SK-N-SH (cell line): Measurements from ENCODE around the gene COCH. TPM values are rescaled to one million over a fixed set of nuclear protein-coding genes. Genes with fewer than 3 reads are reported as not detected.

Experiments used
- CTCF ChIA-PET: fragments of 300-600, 350-600 bp; formaldehyde crosslinking; extraction: SDS; loops from one replicate; lab custom pipeline; 2021; lab: Yijun Ruan, JAX
- POLR2A ChIA-PET: fragments of 350-600 bp; sonication (Branson Sonifier 250); formaldehyde crosslinking; extraction: SDS; loops from one replicate; lab custom pipeline; 2020; ENCODE audit warnings: antibody characterized with exemption, inconsistent platforms; lab: Yijun Ruan, JAX
- DNase-seq: peaks from one replicate; pipeline ENCODE4 v3.0.0; 2012
- H2AFZ ChIP-seq: fragments of 200-600 bp; sonication (generic); 2 replicates; pipeline ENCODE4 v1.8.1; 2016; ENCODE audit warnings: antibody characterized with exemption, mild to moderate bottlenecking, low read depth
- H3F3A ChIP-seq: fragments of 200-600 bp; sonication (generic); replicated peaks from 2 replicates; pipeline ENCODE3; 2016; ENCODE audit warnings: antibody characterized with exemption, mild to moderate bottlenecking; ENCODE audit not compliant: insufficient read depth
- H3K27ac ChIP-seq, 2 experiments: fragments of 200-500 bp in 1 of 2; fragments of 200-600 bp in 1 of 2; sonication (Bioruptor generic) in 1 of 2; sonication (generic), shearing (Covaris generic) in 1 of 2; 2 replicates each; pipeline versions ENCODE4 v1.5.1 to v1.6.1; 2014 to 2016; ENCODE audit warnings: low read depth in 2 of 2, inconsistent platforms in 1 of 2, low read length in 1 of 2, mild to moderate bottlenecking in 1 of 2, mixed read lengths in 1 of 2
- H3K27me3 ChIP-seq: fragments of 200-600 bp; sonication (generic), shearing (Covaris generic); 2 replicates; pipeline ENCODE4 v1.6.1; 2016; ENCODE audit warnings: mixed run types; ENCODE audit not compliant: insufficient read depth
- H3K36me3 ChIP-seq, 2 experiments: fragments of 200-500 bp in 1 of 2; fragments of 200-600 bp in 1 of 2; sonication (Bioruptor generic) in 1 of 2; sonication (generic) in 1 of 2; replicated peaks in 1 of 2; 2 replicates each; pipeline versions ENCODE3 to v1.5.1; 2014 to 2016; ENCODE audit warnings: low read length in 1 of 2, mild to moderate bottlenecking in 1 of 2; ENCODE audit not compliant: insufficient read depth in 2 of 2, control insufficient read depth in 1 of 2
- H3K4me1 ChIP-seq, 2 experiments: fragments of 200-500 bp in 1 of 2; fragments of 200-600 bp in 1 of 2; sonication (Bioruptor generic) in 1 of 2; sonication (generic), shearing (Covaris generic) in 1 of 2; 2 replicates each; pipeline versions ENCODE4 v1.5.1 to v1.6.1; 2014 to 2016; ENCODE audit warnings: low read depth in 1 of 2, low read length in 1 of 2, mixed run types in 1 of 2; ENCODE audit not compliant: insufficient read depth in 2 of 2, control insufficient read depth in 1 of 2
- H3K4me2 ChIP-seq: fragments of 200-600 bp; sonication (generic), shearing (Covaris generic); 2 replicates; pipeline ENCODE4 v1.6.1; 2017; ENCODE audit warnings: mixed run types
- H3K4me3 ChIP-seq, 2 experiments: fragments of 200-500 bp in 1 of 2; fragments of 200-600 bp in 1 of 2; sonication (Bioruptor generic) in 1 of 2; sonication (generic), shearing (Covaris generic) in 1 of 2; 2 replicates each; pipeline versions ENCODE4 v1.5.1 to v1.8.1; 2014 to 2016; ENCODE audit warnings: low read depth in 2 of 2, inconsistent platforms in 1 of 2, low read length in 1 of 2, mild to moderate bottlenecking in 1 of 2, mixed read lengths in 1 of 2, moderate library complexity in 1 of 2
- H3K79me2 ChIP-seq: fragments of 200-600 bp; sonication (generic); 2 replicates; pipeline ENCODE4 v1.8.1; 2017; ENCODE audit warnings: mild to moderate bottlenecking; ENCODE audit not compliant: insufficient read depth
- H3K9ac ChIP-seq: fragments of 200-600 bp; sonication (generic); 2 replicates; pipeline ENCODE4 v1.6.1; 2017; ENCODE audit warnings: mixed run types
- H3K9me2 ChIP-seq: fragments of 200-600 bp; sonication (generic); 2 replicates; pipeline ENCODE4 v1.6.1; 2017; ENCODE audit warnings: mixed run types
- H3K9me3 ChIP-seq: fragments of 200-600 bp; sonication (generic); 2 replicates; pipeline ENCODE4 v1.6.1; 2017; ENCODE audit warnings: mixed run types, mild to moderate bottlenecking, moderate library complexity
- H4K20me1 ChIP-seq: fragments of 200-600 bp; sonication (generic); 2 replicates; pipeline ENCODE4 v1.6.1; 2017; ENCODE audit warnings: mild to moderate bottlenecking, mixed run types; ENCODE audit not compliant: insufficient read depth
- ELF1 ChIP-seq: IDR thresholded peaks from 2 replicates; pipeline ENCODE4 v1.4.0; 2012
- EP300 ChIP-seq, 2 experiments: IDR thresholded peaks; 2 replicates each; pipeline versions ENCODE4 v1.4.0 to v1.6.1; 2012; ENCODE audit warnings: borderline replicate concordance in 1 of 2, low read depth in 1 of 2, low read length in 1 of 2
- FOSL2 ChIP-seq: IDR thresholded peaks from 2 replicates; pipeline ENCODE4 v1.4.0; 2012; ENCODE audit warnings: low read depth, mild to moderate bottlenecking, moderate library complexity, borderline replicate concordance
- FOXM1 ChIP-seq: IDR thresholded peaks from 2 replicates; pipeline ENCODE4 v1.4.0; 2012; ENCODE audit warnings: low read depth, mild to moderate bottlenecking
- GABPA ChIP-seq: IDR thresholded peaks from 2 replicates; pipeline ENCODE4 v1.4.0; 2012; ENCODE audit warnings: low read depth, mild to moderate bottlenecking
- NFIC ChIP-seq: IDR thresholded peaks from 2 replicates; pipeline ENCODE4 v1.4.0; 2012; ENCODE audit warnings: borderline replicate concordance
- POLR2AphosphoS5 ChIP-seq: IDR thresholded peaks from 2 replicates; pipeline ENCODE4 v1.6.1; 2012; ENCODE audit warnings: low read depth, low read length
- RCOR1 ChIP-seq: fragments of 150-350 bp; IDR thresholded peaks from 2 replicates; pipeline ENCODE4 v1.6.1; 2017; ENCODE audit warnings: antibody characterized with exemption, low read length
- RFX5 ChIP-seq: IDR thresholded peaks from 2 replicates; pipeline ENCODE4 v1.6.1; 2012; ENCODE audit warnings: mild to moderate bottlenecking, improper control_type of control experiment, low read length
- TAF1 ChIP-seq: IDR thresholded peaks from 2 replicates; pipeline ENCODE4 v1.6.1; 2012; ENCODE audit warnings: low read depth, mild to moderate bottlenecking, low read length, moderate library complexity, borderline replicate concordance
- WGBS: methylation state at CpG from one replicate; pipeline ENCODE4 v1.1.6; 2017; ENCODE audit warnings: low lambda C conversion rate; 5-methylcytosine and 5-hydroxymethylcytosine counted together
- polyA plus RNA-seq, 3 experiments: library from polyadenylated mRNA; depleted of rRNA; stranded (reverse); fragments of >200 nt; gene quantifications; 2 replicates each; pipeline ENCODE4 v1.2.3, GENCODE V29; 2012
- TF ChIP-seq, protein P1 (sequence below): IDR thresholded peaks from 2 replicates; pipeline ENCODE4 v1.4.0; 2012; ENCODE audit warnings: low read depth, borderline replicate concordance
- TF ChIP-seq, protein P2 (sequence below): IDR thresholded peaks from 2 replicates; pipeline ENCODE4 v1.6.1; 2012; ENCODE audit warnings: mild to moderate bottlenecking, low read depth, low read length, moderate library complexity
- TF ChIP-seq, protein P3 (sequence below): IDR thresholded peaks from 2 replicates; pipeline ENCODE4 v1.4.0; 2012; ENCODE audit warnings: low read depth, borderline replicate concordance

COCH gene
- polyA plus RNA-seq, 1 of the 3 experiments (the other 2 are of a cell fraction): 9.3 TPM

DNA sequence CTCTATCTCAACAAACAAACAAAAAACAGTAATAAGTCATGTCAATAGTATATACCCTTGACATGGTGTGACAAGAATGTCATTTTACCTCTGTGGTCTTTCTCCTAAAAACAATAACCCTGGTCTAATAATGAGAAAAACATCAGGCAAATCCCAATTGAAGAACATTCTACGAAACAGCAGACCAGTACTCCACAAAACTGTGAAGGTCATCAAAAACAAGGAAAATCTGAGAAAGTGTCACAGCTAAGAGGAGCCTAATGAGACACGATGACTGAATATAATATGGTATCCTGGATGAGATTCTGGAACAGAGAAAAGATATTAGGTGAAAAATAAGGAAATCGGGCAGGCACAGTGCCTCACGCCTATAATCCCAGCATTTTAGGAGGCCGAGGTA, 5.6 kb upstream of the COCH start:
- 78% methylated on average over 5 of the region's 5 CpGs for WGBS
- Histone ChIP-seq H3K9me2 (no peaks in the 10 kb centered on the region), H3K36me3 (no peaks in the 10 kb centered on the region), H3K4me1 (no peaks in the 10 kb centered on the region; a peak in 1 of 4 replicates), H3K27ac (no peak overlapping the region), H3F3A (no peaks in the 10 kb centered on the region), H4K20me1 (no peaks in the 10 kb centered on the region), H3K4me3 (no peak overlapping the region), H3K9me3 (no peaks in the 10 kb centered on the region), H3K79me2 (no peaks in the 10 kb centered on the region), H3K9ac (no peak overlapping the region), H2AFZ (no peak overlapping the region), H3K4me2 (no peak overlapping the region), H3K27me3 (no peaks in the 10 kb centered on the region)
- CTCF ChIA-PET: no interaction called here
- TF ChIP-seq TAF1 (no peak), POLR2AphosphoS5 (no peak), GABPA (no peak), FOSL2 (no peak), RCOR1 (no peak), EP300 (IDR thresholded peaks at IDR 0.05; ENCODE audit: borderline replicate concordance in 1 of 2, low read depth in 1 of 2, low read length in 1 of 2) (no peak), RFX5 (no peak), FOXM1 (no peak), ELF1 (no peak), NFIC (no peak)
- TF ChIP-seq, protein P1, sequence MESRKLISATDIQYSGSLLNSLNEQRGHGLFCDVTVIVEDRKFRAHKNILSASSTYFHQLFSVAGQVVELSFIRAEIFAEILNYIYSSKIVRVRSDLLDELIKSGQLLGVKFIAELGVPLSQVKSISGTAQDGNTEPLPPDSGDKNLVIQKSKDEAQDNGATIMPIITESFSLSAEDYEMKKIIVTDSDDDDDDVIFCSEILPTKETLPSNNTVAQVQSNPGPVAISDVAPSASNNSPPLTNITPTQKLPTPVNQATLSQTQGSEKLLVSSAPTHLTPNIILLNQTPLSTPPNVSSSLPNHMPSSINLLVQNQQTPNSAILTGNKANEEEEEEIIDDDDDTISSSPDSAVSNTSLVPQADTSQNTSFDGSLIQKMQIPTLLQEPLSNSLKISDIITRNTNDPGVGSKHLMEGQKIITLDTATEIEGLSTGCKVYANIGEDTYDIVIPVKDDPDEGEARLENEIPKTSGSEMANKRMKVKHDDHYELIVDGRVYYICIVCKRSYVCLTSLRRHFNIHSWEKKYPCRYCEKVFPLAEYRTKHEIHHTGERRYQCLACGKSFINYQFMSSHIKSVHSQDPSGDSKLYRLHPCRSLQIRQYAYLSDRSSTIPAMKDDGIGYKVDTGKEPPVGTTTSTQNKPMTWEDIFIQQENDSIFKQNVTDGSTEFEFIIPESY: no peak
- TF ChIP-seq, protein P2, sequence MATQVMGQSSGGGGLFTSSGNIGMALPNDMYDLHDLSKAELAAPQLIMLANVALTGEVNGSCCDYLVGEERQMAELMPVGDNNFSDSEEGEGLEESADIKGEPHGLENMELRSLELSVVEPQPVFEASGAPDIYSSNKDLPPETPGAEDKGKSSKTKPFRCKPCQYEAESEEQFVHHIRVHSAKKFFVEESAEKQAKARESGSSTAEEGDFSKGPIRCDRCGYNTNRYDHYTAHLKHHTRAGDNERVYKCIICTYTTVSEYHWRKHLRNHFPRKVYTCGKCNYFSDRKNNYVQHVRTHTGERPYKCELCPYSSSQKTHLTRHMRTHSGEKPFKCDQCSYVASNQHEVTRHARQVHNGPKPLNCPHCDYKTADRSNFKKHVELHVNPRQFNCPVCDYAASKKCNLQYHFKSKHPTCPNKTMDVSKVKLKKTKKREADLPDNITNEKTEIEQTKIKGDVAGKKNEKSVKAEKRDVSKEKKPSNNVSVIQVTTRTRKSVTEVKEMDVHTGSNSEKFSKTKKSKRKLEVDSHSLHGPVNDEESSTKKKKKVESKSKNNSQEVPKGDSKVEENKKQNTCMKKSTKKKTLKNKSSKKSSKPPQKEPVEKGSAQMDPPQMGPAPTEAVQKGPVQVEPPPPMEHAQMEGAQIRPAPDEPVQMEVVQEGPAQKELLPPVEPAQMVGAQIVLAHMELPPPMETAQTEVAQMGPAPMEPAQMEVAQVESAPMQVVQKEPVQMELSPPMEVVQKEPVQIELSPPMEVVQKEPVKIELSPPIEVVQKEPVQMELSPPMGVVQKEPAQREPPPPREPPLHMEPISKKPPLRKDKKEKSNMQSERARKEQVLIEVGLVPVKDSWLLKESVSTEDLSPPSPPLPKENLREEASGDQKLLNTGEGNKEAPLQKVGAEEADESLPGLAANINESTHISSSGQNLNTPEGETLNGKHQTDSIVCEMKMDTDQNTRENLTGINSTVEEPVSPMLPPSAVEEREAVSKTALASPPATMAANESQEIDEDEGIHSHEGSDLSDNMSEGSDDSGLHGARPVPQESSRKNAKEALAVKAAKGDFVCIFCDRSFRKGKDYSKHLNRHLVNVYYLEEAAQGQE: no peak
- TF ChIP-seq, protein P3, sequence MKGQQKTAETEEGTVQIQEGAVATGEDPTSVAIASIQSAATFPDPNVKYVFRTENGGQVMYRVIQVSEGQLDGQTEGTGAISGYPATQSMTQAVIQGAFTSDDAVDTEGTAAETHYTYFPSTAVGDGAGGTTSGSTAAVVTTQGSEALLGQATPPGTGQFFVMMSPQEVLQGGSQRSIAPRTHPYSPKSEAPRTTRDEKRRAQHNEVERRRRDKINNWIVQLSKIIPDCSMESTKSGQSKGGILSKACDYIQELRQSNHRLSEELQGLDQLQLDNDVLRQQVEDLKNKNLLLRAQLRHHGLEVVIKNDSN: no peak
- POLR2A ChIA-PET: no interaction called here
- no peak for DNase-seq
